Subcutaneous abdominal adipose tissue (tissue), 5 donors: ENCODE results near the gene EGFR.
A peak's percentile ranks its signal among the peaks of the same experiment; 100 is the strongest.

Experiments
- H3K27ac ChIP-seq: one replicate; pipeline ENCODE4 v1.7.0; 2013; ENCODE audit warnings: low read depth, mild to moderate bottlenecking, inconsistent platforms, low read length, moderate library complexity
- H3K27me3 ChIP-seq, 5 donors: one replicate each; pipeline ENCODE4 v1.7.0; 2013; ENCODE audit warnings: low read length in 5 of 5, inconsistent platforms in 1 of 5; ENCODE audit not compliant: control insufficient read depth in 5 of 5, insufficient read depth in 4 of 5
- H3K36me3 ChIP-seq, 5 donors: one replicate each; pipeline ENCODE4 v1.7.0; 2013; ENCODE audit warnings: low read length in 5 of 5; ENCODE audit not compliant: control insufficient read depth in 5 of 5, insufficient read depth in 5 of 5
- H3K4me1 ChIP-seq, 5 donors: one replicate each; pipeline ENCODE4 v1.7.0; 2013; ENCODE audit warnings: low read length in 5 of 5, mild to moderate bottlenecking in 3 of 5, moderate library complexity in 1 of 5; ENCODE audit not compliant: control insufficient read depth in 5 of 5, insufficient read depth in 5 of 5
- H3K4me3 ChIP-seq, 5 donors: one replicate each; pipeline ENCODE4 v1.7.0; 2013; ENCODE audit warnings: low read length in 5 of 5, low read depth in 1 of 5
- H3K9ac ChIP-seq, 5 donors: one replicate each; pipeline ENCODE4 v1.7.0; 2013; ENCODE audit warnings: low read length in 5 of 5, mild to moderate bottlenecking in 4 of 5, moderate library complexity in 3 of 5
- H3K9me3 ChIP-seq, 5 donors: one replicate each; pipeline ENCODE4 v1.7.0; 2013; ENCODE audit warnings: low read length in 5 of 5; ENCODE audit not compliant: control insufficient read depth in 5 of 5
- donor health status: healthy.
- donor health status: healthy.
- donor health status: healthy.
- donor health status: healthy.
- donor health status: healthy.

EGFR gene

GRCh38 chr7:55147736-55148135 is 128.9 kb downstream of the EGFR start:
- H3K4me1 ChIP-seq = peaks cover 0 to 38% (median 31%) of the 10 kb centered on the region in 5 donors
- H3K27me3 ChIP-seq = no peaks in the 10 kb centered on the region
- H3K9ac ChIP-seq = no peak overlapping the region
- H3K36me3 ChIP-seq = peaks cover 5 to 66% (median 40%) of the 10 kb centered on the region in 5 donors
- H3K27ac ChIP-seq = no peak overlapping the region
- H3K9me3 ChIP-seq = no peaks in the 10 kb centered on the region
- no peak overlapping the region for H3K4me3 ChIP-seq

DNA sequence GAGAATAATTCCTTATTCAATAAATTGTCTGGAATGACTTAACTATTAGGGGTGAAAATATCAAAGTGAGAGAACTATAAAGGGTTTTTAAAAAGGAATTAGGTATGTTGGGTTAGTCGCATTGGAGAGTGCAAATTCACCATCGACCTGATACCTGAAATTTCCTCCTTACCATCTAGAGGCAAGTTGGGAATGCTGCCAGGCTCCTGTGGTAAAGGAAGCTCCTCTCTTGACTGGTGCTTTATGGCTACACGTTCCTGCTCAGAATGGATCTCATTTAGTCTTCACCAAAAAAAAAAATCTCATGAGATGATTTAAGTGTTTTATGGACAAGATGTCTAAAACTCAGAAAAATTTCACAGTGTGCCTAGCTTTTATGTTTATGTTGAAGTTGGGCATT is 129.8 kb downstream of the EGFR start:
- H3K9me3 ChIP-seq = no peaks in the 10 kb centered on the region
- no peaks in the 10 kb centered on the region for H3K27me3 ChIP-seq
- H3K36me3 ChIP-seq = peaks cover 6 to 66% (median 42%) of the 10 kb centered on the region in 5 donors
- no peak overlapping the region for H3K27ac ChIP-seq
- no peak overlapping the region for H3K4me3 ChIP-seq
- H3K9ac ChIP-seq = no peak overlapping the region
- peaks cover 0 to 38% (median 31%) of the 10 kb centered on the region in 5 donors for H3K4me1 ChIP-seq

DNA sequence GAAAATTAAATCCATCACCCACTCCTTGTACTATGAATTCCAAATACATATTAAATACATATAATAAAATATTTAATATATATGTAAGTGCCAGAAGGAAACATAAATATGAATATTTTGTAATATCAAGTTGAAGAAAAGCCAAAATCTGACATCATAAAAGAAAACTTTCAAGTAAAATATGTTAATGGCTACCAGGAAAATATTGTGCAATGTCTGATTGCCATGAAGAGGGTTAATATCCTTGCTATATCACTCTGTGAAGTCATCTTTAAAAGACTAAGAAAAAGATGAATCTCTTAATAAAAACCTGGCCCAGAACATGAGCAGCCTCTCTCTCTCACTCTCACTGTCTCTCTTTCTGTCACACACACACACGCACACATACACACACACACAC is 130.2 kb downstream of the EGFR start:
- Histone ChIP-seq H3K9ac (no peak overlapping the region), H3K4me1 (peaks cover 0 to 38% (median 31%) of the 10 kb centered on the region in 5 donors), H3K27me3 (no peaks in the 10 kb centered on the region), H3K9me3 (no peaks in the 10 kb centered on the region), H3K36me3 (peaks cover 6 to 67% (median 43%) of the 10 kb centered on the region in 5 donors), H3K4me3 (no peak overlapping the region), H3K27ac (no peak overlapping the region)

DNA sequence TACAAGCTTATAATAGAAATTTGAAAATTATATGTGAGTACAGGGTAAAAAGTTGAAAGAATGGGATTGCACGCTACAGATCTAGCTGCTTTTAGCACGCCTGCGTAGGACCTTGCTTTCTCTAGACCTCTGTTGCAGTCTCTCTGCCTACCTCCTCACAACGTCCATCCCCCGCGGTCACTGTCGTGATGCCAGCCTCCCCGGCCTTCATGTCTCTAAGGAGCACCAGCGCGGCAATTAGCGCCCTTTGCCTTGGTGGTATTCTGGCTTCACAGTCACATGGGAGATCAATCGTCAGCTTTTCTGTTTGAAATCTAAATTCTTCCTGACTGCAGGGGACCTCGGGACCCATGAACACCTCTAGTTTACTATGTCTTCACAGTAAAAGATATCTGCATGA is 131.3 kb downstream of the EGFR start:
- Histone ChIP-seq H3K27me3 (no peaks in the 10 kb centered on the region), H3K36me3 (peaks cover 11 to 65% (median 49%) of the 10 kb centered on the region in 5 donors), H3K27ac (no peak overlapping the region), H3K9ac (peak overlapping the region in 1 of 5 donors; percentile 20), H3K9me3 (no peaks in the 10 kb centered on the region), H3K4me1 (peaks cover 0 to 28% (median 22%) of the 10 kb centered on the region in 5 donors), H3K4me3 (no peak overlapping the region)

- no peak overlapping the region for H3K9ac ChIP-seq
- H3K4me1 ChIP-seq = peaks cover 0 to 25% (median 21%) of the 10 kb centered on the region in 5 donors
- H3K4me3 ChIP-seq = no peak overlapping the region
- no peaks in the 10 kb centered on the region for H3K9me3 ChIP-seq
- no peak overlapping the region for H3K27ac ChIP-seq
- no peaks in the 10 kb centered on the region for H3K27me3 ChIP-seq
- peaks cover 11 to 65% (median 48%) of the 10 kb centered on the region in 5 donors for H3K36me3 ChIP-seq
Measured at GRCh38 chr7:55150709-55151451, 132.1 kb downstream of the EGFR start.

DNA sequence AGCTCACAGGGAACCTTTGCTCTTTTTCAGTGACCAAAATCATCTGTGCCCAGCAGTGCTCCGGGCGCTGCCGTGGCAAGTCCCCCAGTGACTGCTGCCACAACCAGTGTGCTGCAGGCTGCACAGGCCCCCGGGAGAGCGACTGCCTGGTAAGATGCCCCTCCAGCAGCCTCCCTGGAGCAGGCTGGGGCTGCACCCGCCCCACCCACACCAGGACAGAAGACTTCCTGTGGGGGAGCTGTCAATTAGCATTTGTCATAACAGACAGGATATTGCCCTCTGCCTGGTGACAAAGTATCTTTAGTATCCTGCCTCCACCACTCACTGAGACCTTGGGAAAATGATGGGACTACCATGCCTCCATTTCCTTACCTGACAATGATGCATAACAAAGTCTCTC is 133.7 kb downstream of the EGFR start:
- H3K27ac ChIP-seq = no peak overlapping the region
- H3K9me3 ChIP-seq = no peaks in the 10 kb centered on the region
- H3K4me1 ChIP-seq = peaks cover 0 to 17% (median 13%) of the 10 kb centered on the region in 5 donors
- H3K4me3 ChIP-seq = no peak overlapping the region
- H3K9ac ChIP-seq = no peak overlapping the region
- no peaks in the 10 kb centered on the region for H3K27me3 ChIP-seq
- H3K36me3 ChIP-seq = peaks cover 14 to 73% (median 63%) of the 10 kb centered on the region in 5 donors

GRCh38 chr7:55154096-55154495 is 135.3 kb downstream of the EGFR start:
- peaks cover 16 to 81% (median 73%) of the 10 kb centered on the region in 5 donors for H3K36me3 ChIP-seq
- H3K27me3 ChIP-seq = no peaks in the 10 kb centered on the region
- H3K9ac ChIP-seq = no peak overlapping the region
- H3K9me3 ChIP-seq = no peaks in the 10 kb centered on the region
- peaks cover 0 to 15% (median 13%) of the 10 kb centered on the region in 5 donors for H3K4me1 ChIP-seq
- no peak overlapping the region for H3K4me3 ChIP-seq
- no peak overlapping the region for H3K27ac ChIP-seq

- no peaks in the 10 kb centered on the region for H3K27me3 ChIP-seq
- H3K4me1 ChIP-seq = peaks cover 0 to 8% (median 7%) of the 10 kb centered on the region in 5 donors
- H3K27ac ChIP-seq = no peak overlapping the region
- no peak overlapping the region for H3K9ac ChIP-seq
- peaks cover 26 to 91% (median 78%) of the 10 kb centered on the region in 5 donors for H3K36me3 ChIP-seq
- no peak overlapping the region for H3K4me3 ChIP-seq
- no peaks in the 10 kb centered on the region for H3K9me3 ChIP-seq
Measured at GRCh38 chr7:55155351-55156117, 136.7 kb downstream of the EGFR start.

GRCh38 chr7:55156919-55157763 is 138.3 kb downstream of the EGFR start:
- Histone ChIP-seq H3K9ac (no peak overlapping the region), H3K27me3 (no peaks in the 10 kb centered on the region), H3K36me3 (peaks cover 26 to 91% (median 78%) of the 10 kb centered on the region in 5 donors), H3K4me1 (peaks cover 0 to 6% (median 5%) of the 10 kb centered on the region in 5 donors), H3K27ac (no peak overlapping the region), H3K4me3 (no peak overlapping the region), H3K9me3 (no peaks in the 10 kb centered on the region)
